ENCODE measurements around the gene ACOXL.
"Not testable (repeated sequence)": the region's sequence is repeated elsewhere in the genome, so short reads cannot be mapped to it uniquely, and the experiment has no call there.

The ACOXL gene

DNA sequence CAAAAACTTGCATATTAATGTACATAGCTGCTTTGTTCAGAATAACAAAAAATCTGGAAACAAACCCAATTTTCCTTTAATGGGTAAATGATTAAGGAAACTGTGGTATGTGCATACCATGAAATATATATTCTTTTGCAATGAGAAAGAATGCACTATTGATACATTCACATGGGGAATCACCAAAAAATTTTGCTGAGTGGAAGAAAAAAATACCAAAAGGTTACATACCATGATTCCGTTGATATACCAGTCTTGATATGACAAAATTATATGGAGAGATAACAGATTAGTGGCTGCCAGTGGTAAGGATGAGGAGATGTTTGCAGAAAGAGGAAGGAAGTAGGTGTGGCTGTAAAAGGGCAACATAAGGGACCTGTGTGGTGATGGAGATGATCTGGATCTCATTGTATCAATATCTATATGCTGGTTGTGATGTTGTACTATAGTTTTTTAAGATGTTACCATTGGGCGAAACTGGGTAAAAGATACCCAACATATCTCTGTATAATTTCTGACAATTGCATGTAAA is 333.8 kb downstream of the ACOXL start:
- DNase-seq (ENCODE audit: low spot score): no peak

DNA sequence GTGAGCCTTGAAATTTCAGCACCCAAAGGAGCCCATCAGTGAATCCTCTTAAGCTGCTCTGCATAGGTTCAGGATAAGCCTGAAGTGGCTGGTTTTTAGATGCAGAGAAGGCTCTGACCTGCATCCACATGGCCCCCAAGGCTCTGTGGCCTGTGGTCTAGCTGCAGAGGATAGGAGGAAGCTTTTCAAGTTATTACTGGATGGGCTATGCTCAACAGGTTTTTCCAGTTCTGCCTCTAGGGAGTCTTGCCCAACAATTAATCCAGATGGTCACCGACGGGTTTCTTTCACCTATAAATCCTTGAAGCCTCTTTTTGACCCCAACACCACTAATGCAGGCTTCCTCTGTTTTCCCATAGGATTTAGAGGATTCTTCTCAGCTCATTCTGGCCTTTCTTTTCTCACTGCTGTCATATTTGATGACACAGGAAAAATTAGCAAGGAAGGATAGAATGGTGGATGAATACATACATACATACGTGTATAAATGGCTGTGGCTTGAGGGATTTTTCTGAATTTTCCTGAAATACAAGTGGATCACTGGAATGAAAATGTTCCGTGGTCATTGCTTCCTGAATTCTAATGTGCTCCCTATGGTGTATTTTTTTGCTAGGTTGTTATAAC is 336.2 kb downstream of the ACOXL start:
- no peak for DNase-seq (ENCODE audit: low spot score)

DNA sequence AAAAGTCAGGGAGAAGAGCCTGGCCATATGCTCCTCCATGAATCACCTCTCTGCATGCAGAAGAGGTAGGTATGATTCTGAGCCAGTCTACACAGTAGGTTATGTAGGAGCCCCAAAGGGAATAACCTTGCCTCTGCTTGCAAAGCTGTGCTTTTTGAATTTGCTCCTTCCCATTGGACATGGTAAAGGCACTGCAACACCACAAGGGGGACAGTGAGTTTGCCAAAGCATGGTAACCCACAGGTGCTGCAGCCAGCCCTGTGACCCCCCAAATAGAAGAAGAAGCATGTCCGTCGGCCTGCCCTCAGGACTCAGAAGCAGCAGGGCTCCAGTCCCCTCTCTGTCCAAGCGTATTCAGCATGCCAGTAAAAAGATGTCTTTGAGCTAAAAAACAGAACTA is 337.3 kb downstream of the ACOXL start:
- DNase-seq (ENCODE audit: low spot score): no peak

DNA sequence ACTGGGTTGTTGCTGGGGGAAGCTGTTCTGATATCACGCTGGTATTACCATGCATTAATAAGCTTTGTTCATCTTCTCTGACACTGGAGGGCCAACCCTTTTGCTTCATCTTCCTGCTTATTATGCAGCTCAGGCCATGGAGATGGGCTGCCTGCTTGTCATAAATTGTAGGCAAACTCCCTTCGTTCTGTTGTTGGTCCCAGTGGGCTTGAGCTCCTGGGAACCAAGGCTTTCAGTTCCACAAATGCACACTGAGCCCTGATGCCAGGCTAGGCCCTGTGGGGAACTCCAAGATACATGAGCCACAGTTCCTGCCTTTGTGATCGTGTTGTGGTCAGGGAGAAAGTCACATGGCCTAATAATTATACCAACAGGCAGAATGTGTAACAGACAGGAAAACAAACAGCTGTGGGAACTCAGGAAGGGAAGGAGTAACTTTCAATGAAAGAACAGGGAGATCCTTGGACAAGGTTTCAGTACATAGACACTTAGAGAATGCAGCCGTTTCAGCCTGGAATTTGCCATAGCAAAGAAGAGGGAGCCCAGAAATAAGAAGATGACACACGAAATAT is 339.3 kb downstream of the ACOXL start:
- DNase-seq (ENCODE audit: low spot score): peak; percentile 87

DNA sequence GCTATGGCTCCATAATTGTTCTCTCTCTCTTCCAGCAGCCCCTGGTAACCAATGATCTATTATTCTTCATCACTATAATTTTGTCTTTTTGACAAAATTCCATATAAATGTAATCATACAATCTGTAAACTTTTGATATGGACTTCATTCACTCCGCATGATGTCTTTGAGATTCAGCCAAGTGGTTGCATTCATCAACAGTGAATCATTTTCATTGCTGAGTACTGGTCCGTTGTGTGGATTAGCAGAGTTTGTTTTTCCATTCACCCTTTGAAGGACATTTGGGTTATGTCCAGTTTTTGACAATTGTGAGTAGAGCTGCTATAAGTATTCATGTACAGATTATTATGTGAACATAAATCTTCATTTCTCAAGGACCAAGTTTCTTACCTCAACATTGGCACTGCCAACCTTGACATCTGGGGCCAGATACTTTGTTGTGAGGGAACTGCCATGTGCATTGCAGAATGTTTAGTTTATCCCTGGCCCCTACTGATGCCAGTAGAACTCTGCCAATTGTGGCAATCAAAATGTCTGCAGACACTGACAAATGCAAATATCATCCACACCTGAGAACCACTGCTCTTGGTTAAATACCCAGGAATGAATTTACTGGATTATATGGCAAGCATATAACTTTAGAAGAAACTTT is 340.0 kb downstream of the ACOXL start:
- peak; percentile 81 for DNase-seq (ENCODE audit: low spot score)

DNA sequence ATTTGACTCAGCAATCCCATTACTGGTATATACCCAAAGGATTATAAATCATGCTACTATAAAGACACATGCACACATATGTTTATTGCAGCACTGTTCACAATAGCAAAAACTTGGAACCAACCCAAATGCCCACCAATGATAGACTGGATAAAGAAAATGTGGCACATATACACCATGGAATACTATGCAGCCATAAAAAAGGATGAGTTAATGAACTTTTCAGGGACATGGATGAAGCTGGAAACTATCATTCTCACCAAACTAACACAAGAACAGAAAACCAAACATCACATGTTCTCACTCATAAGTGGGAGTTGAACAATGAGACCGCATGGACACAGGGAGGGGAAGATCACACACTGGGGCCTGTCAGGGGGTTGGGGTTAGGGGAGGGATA is 350.3 kb downstream of the ACOXL start:
- not testable (repeated sequence) for DNase-seq (ENCODE audit: low spot score)

DNA sequence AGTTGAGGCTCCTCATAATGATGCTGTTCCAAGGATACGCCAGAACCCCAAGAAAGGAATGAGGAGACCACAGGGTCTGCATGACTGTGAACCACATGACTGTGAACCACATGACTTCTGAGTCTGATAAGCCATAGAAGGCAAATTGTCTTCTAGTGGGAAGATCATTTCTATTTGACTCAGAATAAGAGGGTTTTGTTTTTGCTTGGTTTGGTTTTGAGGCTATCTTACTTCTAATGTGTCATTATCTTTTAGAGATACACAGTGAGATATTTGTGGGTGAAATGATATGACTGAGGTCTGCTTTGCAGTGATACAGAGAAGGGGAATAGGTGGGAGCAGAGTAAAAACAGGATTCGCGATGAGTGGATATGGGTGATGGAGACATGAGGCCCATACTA is 359.4 kb downstream of the ACOXL start:
- DNase-seq (ENCODE audit: low spot score): no peak

DNA sequence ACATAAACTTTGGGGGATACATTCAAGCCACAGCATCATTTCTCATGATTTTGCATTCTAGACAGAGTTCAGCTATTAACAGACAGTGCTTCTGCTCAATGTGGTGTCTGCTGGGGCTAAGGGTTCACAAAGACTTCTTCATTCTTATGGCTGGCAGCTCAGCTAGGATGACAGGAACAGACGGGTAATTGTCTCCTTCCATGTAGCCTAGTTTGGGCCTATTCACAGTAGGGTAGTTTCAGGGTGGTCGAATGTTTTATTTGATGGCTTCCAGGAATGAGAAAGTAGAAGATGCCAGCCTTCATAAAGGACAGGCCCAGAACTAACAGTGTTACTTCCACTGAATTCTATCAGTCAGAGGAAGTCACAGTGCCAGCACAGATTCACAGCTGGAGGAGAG is 362.3 kb downstream of the ACOXL start:
- peak; percentile 73 for DNase-seq (ENCODE audit: low spot score)

DNA sequence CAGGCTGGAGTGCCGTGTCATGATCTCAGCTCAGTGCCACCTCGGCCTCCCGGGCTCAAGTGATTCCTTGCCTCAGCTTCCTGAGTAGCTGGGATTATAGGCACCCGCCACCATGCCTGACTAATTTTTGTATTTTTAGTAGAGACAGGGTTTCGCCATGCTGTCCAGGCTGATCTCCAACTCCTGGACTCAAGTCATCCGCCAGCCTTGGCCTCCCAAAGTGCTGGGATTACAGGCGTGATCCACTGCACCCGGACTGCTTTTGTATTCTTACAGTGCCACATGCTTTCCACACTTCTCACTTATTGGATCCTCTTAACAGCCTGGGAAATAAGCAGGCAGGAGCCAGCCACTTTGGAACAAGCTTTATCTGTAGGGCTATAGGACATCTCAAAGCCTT is 363.1 kb downstream of the ACOXL start:
- no peak for DNase-seq (ENCODE audit: low spot score)

DNA sequence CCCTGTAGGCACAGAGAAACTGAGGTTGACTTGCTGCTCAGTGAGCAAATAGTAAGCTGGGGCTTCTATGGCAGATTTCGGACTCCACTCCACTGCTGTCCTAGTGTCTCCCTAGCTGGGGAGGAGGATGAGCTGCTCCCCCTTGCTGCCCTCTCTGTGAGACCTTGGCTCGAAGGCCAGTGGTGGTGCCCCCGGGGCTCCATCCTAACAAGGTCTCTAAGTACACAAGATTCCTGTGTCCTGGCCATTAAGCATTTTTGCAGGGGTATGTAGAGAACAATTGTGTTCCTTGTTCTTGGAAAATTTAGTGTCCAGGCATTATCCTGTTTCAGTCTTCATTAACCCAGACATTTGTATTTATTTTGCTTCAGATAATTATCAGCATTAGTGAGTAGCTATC is 367.0 kb downstream of the ACOXL start:
- DNase-seq (ENCODE audit: low spot score): peak; percentile 65

DNA sequence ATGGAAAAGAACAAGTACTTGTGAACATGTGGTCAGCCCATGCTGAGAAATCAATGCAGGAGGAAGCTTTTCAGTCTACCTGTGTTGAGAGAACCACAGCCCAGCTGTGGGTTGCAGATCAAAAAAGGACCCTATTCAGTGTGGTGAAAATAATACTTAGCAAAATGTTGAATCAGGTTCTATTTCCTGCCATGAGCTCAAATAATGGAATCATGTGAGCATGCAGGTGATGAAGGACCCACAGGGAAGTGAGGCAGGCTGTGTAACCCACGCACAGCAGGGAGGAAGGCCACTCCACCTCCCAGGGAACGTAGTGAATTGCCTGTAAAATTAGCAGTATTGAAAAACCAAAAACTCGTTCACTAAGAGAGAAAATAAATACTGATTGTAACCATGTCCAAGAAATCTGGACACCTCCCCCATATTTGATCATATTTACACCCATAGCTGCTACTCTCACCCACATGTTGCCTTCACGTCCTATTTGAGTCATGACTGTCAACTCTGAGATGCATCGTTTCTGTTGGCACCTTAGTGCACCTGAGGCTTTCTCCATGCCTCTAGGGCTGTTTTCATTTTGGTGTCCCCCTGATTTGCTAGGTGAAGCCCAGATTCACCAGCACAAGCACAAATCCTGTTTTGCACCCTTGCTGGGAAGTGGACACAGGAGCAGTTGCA is 367.9 kb downstream of the ACOXL start:
- DNase-seq (ENCODE audit: low spot score): no peak

DNA sequence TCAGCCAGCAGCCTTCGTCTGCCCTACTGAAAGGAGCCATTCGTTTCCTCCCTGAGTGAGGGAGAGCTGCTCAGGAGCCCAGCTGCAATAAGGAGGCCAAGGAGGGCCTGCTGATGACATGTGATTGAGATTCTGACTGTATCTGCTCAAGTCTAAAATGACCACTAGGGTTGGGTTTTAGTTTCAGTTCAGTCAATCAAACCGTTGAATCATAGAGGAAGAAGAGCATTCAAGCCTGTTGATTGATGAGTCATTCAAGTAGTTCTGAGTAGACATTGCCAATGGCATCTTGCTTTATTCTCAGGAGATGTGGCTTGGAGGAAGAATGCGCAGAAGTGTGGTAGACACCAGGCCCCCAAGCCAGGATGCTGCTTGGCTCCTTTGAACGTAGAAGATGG is 368.4 kb downstream of the ACOXL start:
- DNase-seq (ENCODE audit: low spot score): peak; percentile 72

DNA sequence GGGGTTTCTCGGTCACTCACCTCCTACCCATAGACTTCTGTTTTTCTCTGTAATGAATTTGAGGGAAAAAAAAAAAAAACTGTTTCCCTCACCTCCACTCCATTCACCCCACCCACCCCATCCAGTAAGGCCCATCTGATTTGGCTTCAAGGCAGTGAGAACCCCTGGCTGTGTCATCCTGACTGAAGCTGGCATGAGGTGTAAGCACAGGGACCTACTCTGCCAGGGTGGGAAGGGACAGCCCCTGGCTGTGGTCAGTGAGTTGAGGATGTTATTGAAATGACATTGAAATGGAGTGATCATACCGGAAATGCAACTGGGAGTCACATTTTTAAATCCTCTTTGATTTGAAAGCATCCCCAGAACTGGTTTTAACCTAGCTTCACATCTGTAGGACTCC is 369.2 kb downstream of the ACOXL start:
- no peak for DNase-seq (ENCODE audit: low spot score)

DNA sequence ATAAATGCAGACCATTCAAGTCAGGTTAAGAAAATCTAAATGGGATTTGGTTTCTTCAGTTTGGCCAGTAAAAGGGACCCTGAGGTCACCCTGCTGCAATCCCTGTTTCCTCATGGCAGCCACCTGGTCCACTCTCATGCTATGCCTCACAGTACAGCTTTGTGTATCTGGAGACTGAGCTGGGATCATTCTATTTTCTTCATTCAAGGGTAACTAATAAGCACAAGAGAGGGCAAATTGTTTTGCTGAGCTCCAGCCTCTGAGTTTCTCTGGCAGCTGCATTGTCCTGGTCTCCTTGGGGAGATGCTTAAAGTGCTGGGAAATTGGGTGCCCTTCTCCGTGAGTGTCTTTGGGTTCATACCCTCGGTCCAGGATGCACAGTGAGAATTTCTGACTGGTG is 369.8 kb downstream of the ACOXL start:
- DNase-seq (ENCODE audit: low spot score): no peak

DNA sequence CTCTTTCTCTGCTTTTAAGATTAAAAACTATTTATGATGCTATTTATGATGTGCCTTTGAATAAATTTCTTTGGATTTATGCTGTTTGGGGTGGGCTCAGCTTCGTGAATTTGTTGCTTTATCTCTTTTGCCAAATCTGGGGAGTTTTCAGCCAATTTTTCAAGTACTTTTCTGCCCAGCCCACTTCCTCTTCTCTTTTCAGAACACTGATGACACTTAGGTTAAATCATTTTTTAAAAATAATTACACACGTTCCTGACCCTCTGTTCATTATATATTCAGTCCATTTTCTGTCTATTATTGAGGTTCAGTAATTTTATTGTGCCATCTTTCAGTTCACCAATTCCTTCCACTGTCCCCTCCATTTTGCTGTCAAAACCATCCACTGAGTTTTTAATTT is 373.6 kb downstream of the ACOXL start:
- no peak for DNase-seq (ENCODE audit: low spot score)

DNA sequence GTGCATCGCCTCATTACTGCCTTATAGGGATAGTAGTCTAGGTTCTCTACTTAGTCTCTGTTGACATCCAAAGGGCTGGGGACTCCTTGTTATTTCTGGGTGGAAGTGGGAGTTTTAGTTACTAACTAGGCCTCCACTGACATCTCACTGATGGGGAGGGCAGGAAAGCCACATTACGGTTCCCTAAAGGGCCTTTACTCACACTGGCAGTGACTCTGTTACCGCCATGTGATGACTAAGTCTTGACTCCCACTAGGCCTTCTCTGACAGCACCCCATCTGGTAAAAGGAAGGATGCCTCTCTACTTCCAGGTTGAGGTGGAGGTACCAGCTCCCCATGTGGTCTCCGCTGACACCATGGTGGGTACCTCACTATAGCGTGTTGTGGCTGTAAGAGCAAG is 374.3 kb downstream of the ACOXL start:
- no peak for DNase-seq (ENCODE audit: low spot score)

DNA sequence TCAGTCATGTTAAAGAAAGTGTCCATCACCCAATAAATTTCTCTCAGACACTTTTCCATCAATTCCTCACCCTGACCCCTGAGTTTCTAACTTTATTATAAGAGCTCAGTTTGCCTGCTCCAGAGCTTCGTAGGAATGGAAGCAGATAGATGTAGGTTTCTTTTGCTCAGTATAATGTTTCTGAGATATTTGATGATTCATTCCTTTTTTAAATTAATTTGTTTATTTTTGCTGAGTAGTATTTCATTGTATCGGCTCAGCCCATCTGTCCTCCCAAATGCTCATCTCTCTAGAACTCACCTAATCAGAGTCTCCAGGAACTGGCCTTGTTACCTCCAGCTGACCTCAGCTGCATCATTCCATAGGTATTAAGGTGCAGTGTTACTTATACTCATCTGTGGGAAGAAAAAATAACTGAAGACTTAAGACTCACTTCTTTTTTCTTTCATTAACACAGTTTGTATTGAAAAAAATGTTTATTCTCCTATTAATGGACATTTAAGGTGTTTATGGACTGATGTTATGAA is 376.4 kb downstream of the ACOXL start:
- no peak for DNase-seq (ENCODE audit: low spot score)

DNA sequence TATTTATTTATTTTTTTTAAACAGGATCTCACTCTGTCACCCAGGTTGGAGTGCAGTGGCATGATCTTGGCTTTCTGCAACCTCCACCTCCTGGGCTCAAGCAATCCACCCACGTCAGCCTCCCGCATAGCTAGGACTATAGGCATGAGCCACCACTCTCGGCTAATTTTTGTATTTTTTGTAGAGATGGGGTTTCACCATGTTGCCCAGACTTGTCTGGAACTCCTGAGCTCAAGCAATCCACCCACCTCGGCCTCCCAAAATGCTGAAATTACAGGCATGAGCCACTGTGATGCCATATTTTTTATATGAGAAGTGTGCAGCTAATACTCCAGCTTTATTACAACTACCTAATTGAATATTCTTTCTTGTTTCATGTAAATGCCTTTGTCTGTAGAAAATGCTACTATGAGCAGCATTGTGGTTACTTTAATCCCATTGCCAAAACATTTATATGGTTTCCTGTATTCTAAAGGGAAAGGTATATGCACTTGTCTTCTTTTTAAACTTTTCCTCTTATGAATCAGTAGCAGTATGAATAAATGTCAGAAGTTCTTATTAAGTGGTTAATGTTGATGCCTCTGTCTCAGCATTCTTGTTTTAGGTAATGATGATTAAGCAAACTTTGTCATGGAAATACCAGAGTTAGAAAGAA is 378.9 kb downstream of the ACOXL start:
- DNase-seq (ENCODE audit: low spot score): no peak

DNA sequence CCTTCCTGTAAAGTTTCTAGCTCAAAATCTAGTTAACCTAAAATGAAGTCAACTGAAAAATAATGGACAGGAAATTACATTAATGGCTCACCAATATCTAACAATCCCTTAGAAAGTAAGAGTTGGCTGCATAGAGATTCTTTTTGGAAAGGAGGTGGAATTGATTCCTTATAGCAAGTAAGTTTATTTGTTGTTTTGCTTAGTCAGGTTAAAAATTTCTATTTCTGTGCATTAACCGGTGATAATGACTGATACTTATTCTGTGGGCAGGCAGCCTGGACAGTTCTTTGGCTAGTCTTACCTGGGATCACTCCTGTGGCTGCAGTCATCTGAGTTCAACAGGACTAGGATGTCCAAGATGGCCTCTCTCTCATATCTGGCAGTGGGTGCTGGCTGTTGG is 381.5 kb downstream of the ACOXL start:
- no peak for DNase-seq (ENCODE audit: low spot score)

DNA sequence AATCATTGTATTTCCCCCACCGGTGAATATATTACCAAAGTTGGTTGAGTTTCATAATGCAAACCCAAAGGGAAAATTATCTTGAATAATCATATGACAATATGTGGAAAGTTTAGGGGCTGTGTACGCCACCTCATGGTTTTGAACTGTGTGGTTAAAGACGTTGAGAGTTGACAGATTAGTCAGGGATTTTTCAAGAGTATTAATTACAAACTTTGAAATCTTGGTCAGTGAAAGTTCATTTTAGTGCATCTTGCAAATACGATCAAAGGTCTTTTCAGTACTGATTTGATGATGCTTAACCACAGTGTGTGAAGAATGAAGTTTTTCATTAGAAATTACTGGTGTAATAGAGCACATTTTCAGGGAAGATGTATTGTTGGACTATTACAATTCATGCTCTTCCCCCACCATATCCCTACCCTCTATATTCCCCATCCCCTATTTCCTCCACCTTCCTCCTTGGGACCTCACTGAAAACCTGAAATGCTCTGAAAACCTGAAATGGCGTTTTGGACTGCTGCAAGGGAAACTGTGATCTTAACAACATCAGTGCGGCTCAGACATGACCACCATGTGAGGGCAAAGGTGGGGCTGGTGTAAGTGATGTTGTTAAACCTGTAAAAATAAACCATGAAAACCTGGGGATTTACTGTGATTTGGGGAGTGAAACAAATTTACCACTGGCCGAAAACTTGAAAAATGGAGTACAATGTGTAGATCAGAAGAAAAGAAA is 383.8 kb downstream of the ACOXL start:
- DNase-seq (ENCODE audit: low spot score): no peak

DNA sequence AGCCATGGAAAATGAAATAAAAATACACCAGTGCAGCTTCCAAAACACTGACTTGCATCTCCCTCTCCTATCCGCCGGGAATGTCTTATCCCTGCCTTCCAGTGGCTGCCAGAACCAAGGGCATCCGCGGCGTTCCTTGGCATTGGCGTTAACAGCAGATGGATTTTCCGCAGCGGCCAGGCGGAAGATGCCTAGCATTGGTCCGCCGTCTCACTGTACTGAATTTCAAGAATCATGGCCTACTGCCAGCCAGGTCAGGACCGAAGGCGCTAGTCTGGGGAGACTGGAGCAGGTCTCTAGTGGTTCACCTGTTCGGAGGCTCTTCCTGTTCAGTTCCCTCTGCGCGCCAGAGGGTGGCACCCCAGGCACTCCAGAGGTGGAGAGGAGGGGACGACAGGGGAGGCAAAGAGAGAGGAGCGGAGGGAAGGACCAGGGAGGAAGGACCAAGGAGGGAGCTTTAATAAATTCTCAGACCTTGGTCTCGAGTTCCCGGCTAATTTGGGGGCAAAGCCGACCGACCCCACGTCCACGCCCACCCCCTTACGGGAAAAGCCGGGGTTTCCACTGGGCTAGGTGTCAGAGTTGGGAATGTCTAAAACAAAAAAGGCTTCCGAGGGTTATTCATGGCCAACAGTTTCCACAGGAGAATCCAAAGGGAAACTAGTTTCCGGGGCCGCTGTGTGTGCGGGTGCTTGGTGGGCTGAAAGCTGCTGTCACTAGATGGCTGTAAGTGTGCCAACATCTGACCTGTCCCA is 384.6 kb downstream of the ACOXL start:
- DNase-seq (ENCODE audit: low spot score): peak; percentile 72
